ENCODE data around the gene MRTO4. TPM values are rescaled to one million over a fixed set of nuclear protein-coding genes. Genes with fewer than 3 reads are reported as not detected.
A peak's percentile ranks its signal among the peaks of the same experiment; 100 is the strongest.
"Not testable (repeated sequence)": the region's sequence is repeated elsewhere in the genome, so short reads cannot be mapped to it uniquely, and the experiment has no call there.

MRTO4 gene
- polyA plus RNA-seq, 5 donors, result 28.0 to 37.5 (median 29.9) TPM

GRCh38 chr1:19269427-19270342, 18.1 kb downstream of the MRTO4 start:
- DNase-seq, result not testable (repeated sequence)

GRCh38 chr1:19270343-19270730, 18.7 kb downstream of the MRTO4 start:
- DNase-seq, result not testable (repeated sequence)

- no peak for DNase-seq
Observed at GRCh38 chr1:19272064-19272463, 20.5 kb downstream of the MRTO4 start.

- no peak for DNase-seq
Observed at GRCh38 chr1:19273106-19273843, 21.7 kb downstream of the MRTO4 start.

GRCh38 chr1:19273844-19274531, 22.4 kb downstream of the MRTO4 start:
- not testable (repeated sequence) for DNase-seq

GRCh38 chr1:19274636-19275035, 23.0 kb downstream of the MRTO4 start:
- no peak for DNase-seq

- no peak for DNase-seq
Observed at GRCh38 chr1:19283891-19284290, 32.3 kb downstream of the MRTO4 start.

- DNase-seq, result no peak
Observed at GRCh38 chr1:19284881-19285280, 33.3 kb downstream of the MRTO4 start.

- not testable (repeated sequence) for DNase-seq
Observed at GRCh38 chr1:19285366-19285765, 33.8 kb downstream of the MRTO4 start.

GRCh38 chr1:19285807-19286206, 34.2 kb downstream of the MRTO4 start:
- DNase-seq, result not testable (repeated sequence)

- DNase-seq, result no peak
Observed at GRCh38 chr1:19287436-19288185, 36.0 kb downstream of the MRTO4 start.

- DNase-seq, result peak in 1 of 2 donors; percentile 8
Observed at GRCh38 chr1:19288324-19289241, 37.0 kb downstream of the MRTO4 start, which contains the start of gene AKR7A3. Gene AKR7A3 (minus strand): TSS chr1:19288770. CDS start chr1:19288709, 61 bp downstream.

GRCh38 chr1:19289244-19289643, 37.6 kb downstream of the MRTO4 start:
- DNase-seq, result no peak

- DNase-seq, result no peak
Observed at GRCh38 chr1:19294638-19295037, 43.0 kb downstream of the MRTO4 start.

- DNase-seq, result no peak
Observed at GRCh38 chr1:19300211-19300610, 48.6 kb downstream of the MRTO4 start.

- not testable (repeated sequence) for DNase-seq
Observed at GRCh38 chr1:19304081-19304480, 52.5 kb downstream of the MRTO4 start.

- DNase-seq, result no peak
Observed at GRCh38 chr1:19305880-19306279, 54.3 kb downstream of the MRTO4 start.

GRCh38 chr1:19306941-19307340, 55.3 kb downstream of the MRTO4 start:
- DNase-seq, result no peak

- no peak for DNase-seq
Observed at GRCh38 chr1:19307794-19308508, 56.3 kb downstream of the MRTO4 start.

GRCh38 chr1:19308509-19308907, 56.9 kb downstream of the MRTO4 start:
- DNase-seq, result no peak
